HG02571 (cell line): ENCODE measurements around the gene ARHGEF17.

ENCODE experiments used
- ATAC-seq: cut with Tn5 transposase; IDR thresholded peaks from one replicate; pipeline ENCODE4 v1.9.1; 2021; ENCODE audit warnings: mild to moderate bottlenecking, moderate library complexity; ENCODE audit not compliant: unreplicated experiment

ARHGEF17 gene

DNA sequence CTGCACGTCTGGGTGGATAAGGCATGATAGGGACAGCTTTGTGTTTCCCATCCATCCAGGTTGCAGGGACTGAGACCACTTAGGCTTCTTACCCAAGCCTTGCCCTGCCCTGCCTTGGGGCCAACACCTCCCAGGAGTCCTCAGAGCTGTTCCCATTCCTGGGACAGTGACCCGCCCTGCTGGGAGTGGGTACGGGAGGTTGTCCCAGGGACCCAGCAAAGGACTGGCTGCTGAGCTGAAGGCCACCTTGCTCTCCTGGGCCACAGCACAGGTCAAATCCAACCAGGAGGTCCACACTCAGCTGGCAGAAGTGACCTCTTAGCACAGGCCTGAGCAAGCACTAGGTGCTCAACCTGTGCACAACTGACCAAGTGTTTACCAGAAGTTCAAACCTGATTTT, 16.9 kb upstream of the ARHGEF17 start:
- no peak for ATAC-seq

DNA sequence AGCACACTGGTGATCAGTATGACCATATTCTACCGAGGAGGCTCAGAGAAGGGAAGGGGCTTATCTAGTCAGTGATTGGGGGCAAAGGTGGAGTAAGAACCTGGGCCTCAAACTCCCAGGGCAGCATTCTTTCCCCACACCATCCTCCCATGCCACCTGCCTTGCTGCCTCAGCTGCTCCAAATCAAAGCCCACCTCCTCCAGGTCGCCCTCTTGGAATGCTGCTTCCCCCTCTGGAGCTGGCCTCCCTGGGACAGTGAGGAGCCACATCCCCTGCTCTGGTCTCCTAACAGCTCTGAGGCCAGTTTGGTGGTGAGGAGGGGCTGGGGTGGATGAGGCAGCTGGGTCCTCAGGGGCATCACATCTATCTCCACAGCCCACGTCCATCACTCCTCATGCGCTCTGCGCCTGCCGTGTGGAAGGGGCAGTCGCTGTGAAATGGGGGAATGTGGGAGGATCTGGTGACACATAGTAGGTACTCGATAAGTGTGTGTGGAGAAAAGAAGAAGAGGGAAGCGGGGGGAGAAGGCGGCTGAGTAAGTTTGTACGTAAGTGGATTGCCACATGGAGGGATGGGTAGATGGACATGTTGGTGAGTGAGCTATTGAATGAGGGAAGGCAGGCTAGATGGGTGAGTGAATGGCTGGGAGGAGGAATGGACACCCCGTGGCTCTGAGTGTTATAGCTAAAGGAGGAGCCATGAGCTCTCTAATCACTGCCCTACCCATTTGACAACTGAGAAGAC, 16.1 kb upstream of the ARHGEF17 start:
- ATAC-seq: no peak

DNA sequence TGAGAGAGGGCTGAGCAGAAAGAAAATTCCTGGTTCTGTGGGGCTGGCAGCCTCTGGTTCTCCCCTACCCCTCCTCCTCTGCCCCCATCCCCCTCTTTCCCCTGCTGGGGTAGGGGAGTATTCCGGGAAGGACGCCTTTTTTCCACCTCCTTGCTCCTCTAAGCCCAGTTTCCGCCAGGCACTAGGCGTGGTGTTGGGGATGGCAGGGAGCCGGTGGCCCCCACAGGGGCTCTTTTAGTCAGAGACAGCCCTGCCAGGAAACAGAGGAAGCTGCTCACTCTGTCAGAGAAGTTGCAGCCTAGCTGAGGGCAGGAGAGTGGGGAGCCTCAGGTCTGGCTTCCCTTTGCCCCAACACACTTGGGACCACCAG, 15.6 kb upstream of the ARHGEF17 start:
- ATAC-seq: no peak

DNA sequence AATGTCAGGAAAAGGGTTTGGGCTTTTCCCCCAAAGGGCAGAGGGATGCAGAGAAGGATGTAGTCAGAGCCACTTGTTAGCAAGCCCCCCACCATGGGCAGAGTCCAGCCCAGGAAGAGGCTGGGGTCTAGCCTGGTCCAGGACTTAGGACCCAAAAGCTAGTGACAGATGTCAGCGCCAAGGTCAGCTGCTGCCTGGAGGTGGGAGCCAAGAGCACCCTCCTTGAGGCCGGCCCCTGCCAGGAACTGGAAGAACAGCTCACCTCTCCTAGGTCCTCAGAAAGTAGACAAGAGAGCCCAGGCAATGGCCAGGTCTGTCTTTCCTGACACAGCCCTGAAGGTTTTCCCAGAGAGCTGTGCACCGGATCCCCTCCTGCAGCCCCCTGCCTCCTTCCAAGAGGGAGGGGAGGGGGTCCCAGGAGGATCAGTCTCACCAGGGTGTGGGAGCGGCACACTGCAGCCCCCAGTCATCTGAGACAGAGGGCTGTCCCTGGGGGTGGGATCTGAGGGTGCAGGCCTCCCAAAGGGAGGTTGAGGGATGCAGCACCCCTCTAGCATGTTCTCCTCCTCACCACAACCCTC, 14.6 kb upstream of the ARHGEF17 start:
- ATAC-seq: no peak

DNA sequence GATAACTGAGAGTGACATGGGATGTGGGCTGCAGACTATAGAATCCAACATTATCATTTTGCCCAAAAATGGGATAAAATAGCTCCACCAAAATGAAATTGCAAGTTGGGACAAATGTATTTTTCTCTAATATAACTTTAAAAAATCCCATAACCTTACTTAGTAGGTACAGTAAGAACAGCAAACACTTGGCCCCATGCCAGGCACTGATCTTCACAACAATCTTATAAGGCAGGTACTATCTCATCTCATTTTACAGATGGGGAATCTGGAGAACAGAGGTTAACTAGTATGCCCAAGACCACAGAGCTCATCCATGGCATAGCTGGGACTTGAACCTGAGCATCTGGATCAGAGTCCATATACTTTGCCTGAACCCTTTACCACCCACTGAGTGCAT, 13.5 kb upstream of the ARHGEF17 start:
- ATAC-seq: no peak

DNA sequence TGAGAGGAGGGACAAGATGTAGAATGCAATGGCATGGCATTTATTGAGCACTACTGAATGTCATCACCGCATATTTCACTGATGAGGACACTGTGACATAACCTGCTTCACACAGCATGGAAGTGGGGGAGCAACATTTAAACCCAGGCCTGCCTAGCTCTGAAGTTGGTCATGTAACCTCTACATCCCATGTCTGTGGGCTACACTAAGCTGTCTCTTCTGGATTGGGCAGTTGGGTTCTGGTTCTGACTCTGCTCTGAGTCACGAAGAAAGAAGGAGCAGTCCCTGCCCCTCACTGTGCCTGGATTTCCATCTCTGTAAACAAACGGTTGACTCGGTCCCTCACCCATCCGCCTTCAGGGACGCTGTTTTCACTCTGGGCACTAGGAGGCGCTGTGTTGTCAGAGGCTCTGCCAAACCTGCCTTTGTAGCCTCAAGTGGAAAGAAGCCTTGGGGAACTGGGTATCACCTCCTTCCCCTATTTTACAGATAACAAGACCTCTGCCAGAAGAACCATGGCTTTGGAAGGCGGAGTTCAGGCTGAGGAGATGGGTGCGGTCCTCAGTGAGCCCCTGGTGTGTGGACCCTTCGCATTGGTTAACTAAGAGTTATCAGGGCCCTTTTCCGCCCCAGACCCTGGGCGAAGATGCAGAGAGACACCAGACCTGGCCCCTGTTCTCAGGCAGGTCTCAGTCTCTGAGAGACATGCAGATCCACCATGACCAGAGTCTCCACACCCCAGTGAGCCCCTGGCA, 12.7 kb upstream of the ARHGEF17 start:
- no peak for ATAC-seq

DNA sequence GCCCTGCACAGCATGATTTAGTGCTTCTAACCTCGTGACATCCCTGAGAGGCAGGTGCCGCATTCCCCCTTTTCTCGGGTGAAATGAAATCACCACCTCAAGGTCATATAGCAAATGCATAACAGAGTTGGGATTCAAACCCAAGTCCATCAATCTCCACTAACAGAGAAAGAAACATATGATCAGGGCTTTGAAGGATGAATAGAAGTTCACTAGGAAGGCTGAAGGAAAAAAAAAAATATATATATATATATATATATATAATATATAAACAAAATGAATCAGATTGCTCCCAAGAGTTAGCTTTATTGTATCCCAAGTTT, 12.1 kb upstream of the ARHGEF17 start:
- no peak for ATAC-seq

DNA sequence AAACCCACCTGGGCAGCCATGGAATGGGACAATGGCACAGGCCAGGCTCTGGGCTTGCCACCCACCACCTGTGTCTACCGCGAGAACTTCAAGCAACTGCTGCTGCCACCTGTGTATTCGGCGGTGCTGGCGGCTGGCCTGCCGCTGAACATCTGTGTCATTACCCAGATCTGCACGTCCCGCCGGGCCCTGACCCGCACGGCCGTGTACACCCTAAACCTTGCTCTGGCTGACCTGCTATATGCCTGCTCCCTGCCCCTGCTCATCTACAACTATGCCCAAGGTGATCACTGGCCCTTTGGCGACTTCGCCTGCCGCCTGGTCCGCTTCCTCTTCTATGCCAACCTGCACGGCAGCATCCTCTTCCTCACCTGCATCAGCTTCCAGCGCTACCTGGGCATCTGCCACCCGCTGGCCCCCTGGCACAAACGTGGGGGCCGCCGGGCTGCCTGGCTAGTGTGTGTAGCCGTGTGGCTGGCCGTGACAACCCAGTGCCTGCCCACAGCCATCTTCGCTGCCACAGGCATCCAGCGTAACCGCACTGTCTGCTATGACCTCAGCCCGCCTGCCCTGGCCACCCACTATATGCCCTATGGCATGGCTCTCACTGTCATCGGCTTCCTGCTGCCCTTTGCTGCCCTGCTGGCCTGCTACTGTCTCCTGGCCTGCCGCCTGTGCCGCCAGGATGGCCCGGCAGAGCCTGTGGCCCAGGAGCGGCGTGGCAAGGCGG, 11.4 kb upstream of the ARHGEF17 start:
- no peak for ATAC-seq

DNA sequence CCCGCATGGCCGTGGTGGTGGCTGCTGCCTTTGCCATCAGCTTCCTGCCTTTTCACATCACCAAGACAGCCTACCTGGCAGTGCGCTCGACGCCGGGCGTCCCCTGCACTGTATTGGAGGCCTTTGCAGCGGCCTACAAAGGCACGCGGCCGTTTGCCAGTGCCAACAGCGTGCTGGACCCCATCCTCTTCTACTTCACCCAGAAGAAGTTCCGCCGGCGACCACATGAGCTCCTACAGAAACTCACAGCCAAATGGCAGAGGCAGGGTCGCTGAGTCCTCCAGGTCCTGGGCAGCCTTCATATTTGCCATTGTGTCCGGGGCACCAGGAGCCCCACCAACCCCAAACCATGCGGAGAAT, 10.9 kb upstream of the ARHGEF17 start:
- ATAC-seq: no peak

DNA sequence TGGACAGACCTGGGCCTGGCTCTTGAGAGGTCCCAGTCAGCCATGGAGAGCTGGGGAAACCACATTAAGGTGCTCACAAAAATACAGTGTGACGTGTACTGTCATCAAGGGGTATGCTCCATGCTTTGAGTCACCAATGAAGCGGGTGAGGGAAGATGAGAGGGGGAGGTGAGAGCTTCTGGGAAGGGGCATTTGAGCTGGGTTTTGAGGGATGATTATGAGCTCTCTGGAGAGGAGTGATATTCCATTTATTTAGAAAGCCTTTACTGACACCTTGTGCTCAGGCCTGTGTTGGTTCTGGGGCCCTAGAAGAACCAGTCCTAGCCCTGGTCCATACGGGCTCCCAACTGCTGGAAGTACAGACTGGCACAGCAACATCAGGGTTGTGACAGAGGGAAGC, 10.4 kb upstream of the ARHGEF17 start:
- ATAC-seq: no peak

DNA sequence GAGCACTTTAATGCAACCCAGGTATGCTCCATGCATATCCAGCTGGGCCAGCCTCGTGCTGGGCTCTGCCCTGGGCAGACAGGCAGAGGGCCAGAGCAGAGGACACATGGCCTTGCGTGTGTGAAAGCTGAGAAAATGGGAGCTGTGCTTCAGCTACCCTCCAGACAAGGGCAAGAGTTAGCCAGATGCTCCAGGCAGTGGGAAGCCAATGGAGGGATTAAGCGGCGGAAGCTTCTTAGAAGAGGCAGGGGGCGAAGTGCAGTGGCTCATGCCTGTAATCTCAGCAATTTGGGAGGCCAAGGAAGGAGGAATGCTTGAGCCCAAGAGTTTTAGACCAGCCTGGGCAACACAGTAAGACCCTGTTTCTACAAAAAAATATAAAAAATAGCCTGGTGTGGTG, 9.8 kb upstream of the ARHGEF17 start:
- no peak for ATAC-seq

DNA sequence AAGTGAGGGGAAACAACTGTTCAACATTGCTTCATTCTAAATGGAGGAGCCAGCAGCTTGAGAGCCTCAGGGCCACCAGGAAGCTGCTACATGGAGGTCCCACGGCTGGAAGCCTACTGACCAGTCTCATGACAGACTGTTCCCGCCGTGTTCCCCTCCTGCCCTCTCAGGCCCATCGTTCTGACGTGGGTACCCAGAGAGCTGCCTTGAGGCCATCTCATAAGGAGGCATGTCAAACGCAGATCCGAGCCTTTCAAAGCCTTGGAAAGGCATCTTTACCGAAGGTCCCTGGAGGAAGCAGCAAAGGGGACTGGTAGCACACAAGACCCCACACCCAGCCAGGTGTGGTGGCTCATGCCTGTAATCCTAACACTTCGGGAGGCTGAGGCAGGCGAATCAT, 8.3 kb upstream of the ARHGEF17 start:
- ATAC-seq: no peak

DNA sequence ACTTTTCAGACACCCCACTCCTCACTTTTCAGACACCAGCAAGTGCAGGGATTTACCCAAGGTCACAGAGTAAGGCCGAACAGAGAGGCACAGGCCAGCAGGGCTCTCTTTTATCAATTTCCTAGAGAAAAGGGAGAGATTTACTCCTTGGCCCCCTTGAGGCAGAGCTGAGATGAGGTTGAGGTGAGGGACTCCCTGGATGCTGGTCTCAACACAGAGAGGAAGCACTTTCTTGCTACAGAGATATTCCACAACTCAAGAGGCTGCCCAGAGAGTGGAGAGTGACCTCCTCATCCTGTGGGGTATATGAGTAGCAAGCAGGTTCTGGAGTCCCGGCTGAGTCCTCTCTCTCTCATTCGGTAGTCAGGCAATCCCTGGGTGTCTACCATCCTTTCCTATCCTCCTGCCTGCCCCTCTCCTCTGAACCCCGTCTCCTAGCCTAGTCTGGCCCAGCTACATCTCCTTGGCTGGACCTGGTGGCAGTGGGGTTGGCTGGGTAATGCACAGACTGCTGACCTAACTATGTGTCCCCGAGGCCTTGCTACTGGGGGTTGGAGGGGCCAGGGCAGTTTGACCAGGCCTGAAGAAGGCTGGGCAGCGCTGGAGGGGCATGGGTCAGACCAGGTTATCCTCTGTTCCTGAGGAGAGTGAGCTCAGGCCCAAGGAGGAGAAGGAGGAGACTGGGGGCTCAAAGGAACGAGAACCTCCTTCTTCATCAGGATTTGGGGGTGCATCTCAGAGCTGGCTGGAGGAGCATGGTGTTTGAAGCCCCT, 1.8 kb upstream of the ARHGEF17 start:
- ATAC-seq: no peak

DNA sequence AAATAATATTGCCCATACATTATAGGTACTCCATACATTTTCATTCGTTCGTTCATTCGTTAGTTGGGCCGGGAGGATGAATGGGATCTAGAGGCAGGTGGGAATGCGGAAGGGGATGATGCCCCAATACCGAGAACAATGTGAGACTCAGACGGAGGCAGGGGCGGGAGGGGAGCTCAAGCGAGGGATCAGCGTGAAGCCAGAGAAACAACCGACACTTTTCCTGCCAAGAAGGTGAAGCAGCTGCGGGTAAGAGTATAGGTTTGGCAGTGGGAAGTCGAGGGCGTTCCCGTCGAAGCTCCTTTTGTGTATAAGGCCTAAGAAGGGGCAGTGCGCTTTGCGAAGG, 1.1 kb upstream of the ARHGEF17 start:
- ATAC-seq: no peak

DNA sequence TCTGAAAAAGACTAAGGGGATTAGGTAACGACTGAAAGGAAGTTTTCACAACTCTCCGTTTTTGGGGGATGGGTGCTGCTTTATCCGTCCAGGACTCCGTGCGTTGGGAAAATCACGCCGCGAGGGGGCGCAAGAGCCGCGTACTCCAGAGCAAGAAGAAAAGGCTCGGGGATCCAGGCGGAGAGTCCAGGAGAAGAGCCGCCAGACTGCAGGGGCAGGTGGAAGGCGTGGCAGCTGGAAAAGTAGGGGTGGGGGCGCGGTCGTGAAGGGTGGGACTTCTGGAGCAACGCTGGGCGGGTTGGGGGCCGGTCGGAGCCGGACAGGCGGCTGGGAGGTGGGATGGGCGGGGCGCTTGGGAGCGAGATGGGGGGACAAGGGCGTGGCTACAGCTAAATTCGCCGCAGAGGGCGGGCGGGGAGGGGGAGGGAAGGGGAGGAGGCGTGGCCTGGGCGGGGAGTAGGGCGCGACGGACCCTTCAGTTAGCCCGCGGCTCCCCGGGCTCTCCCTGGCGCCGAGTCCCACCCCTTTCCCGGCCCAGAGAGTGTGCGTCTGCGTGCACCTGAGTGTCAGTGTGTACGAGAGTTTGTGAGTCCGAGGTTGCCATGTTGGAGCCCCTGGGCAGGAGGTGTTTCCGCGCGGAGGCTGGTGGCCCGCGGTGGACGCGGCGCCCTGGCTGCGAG, 613 bp upstream of the ARHGEF17 start:
- ATAC-seq: no peak

DNA sequence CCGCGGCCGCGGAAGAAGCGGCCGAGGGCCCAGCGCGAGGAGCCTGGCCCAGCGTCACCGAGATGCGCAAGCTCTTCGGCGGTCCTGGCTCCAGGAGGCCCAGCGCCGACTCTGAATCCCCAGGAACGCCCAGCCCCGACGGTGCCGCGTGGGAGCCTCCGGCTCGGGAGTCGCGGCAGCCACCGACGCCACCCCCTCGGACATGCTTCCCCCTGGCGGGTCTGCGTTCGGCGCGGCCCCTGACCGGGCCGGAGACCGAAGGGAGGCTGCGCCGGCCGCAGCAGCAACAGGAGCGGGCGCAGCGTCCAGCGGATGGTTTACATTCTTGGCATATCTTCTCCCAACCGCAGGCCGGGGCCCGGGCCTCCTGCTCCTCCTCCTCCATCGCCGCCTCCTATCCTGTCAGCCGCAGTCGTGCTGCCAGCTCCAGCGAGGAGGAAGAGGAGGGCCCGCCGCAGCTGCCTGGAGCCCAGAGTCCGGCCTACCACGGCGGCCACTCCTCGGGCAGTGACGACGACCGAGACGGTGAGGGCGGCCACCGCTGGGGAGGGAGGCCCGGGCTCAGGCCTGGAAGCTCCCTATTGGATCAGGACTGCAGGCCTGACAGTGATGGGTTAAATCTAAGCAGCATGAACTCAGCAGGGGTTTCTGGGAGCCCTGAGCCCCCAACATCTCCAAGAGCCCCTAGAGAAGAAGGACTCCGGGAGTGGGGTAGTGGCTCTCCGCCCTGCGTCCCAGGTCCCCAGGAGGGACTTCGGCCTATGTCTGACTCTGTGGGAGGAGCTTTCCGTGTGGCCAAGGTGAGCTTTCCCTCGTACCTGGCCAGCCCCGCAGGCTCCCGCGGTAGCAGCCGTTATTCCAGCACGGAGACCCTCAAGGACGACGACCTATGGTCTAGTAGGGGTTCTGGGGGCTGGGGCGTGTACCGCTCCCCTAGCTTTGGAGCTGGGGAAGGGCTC, 1.2 kb downstream of the ARHGEF17 start:
- ATAC-seq: no peak

DNA sequence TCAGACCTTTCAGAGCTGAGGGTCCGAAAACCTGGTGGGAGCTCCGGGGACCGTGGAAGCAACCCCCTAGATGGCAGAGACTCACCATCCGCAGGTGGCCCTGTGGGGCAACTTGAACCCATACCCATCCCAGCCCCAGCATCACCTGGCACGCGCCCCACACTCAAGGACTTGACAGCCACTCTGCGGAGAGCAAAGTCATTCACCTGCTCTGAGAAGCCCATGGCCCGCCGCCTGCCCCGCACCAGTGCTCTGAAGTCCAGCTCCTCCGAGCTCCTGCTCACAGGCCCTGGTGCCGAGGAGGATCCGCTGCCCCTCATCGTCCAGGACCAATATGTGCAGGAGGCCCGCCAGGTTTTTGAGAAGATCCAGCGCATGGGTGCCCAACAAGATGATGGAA, 2.0 kb downstream of the ARHGEF17 start:
- no peak for ATAC-seq

DNA sequence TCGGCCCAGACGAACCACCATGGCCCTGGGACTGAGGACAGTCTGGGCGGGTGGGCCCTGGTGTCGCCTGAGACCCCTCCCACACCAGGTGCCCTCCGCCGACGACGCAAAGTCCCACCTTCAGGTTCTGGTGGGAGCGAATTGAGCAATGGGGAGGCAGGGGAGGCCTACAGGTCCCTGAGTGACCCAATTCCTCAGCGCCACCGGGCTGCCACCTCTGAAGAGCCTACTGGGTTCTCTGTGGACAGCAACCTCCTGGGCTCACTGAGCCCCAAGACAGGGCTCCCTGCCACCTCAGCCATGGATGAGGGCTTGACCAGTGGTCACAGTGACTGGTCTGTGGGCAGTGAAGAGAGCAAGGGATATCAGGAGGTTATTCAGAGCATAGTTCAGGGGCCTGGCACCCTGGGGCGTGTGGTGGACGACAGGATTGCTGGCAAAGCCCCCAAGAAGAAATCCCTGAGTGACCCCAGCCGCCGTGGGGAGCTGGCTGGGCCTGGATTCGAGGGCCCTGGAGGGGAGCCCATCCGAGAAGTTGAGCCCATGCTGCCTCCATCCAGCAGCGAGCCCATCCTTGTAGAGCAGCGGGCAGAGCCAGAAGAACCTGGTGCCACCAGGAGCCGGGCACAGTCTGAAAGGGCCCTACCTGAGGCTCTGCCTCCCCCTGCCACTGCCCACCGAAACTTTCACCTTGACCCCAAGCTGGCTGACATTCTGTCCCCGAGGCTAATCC, 2.8 kb downstream of the ARHGEF17 start:
- ATAC-seq: no peak

DNA sequence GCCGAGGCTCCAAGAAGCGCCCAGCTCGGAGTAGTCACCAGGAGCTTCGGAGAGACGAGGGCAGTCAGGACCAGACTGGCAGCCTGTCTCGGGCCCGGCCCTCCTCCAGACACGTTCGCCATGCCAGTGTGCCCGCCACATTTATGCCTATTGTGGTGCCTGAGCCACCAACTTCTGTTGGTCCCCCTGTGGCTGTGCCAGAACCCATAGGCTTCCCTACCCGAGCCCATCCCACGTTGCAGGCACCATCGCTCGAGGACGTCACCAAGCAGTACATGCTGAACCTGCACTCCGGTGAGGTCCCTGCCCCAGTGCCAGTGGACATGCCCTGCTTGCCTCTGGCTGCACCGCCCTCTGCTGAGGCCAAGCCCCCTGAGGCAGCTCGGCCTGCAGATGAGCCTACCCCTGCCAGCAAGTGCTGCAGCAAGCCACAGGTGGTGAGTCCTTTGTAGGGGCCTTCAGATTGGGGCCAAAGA, 3.4 kb downstream of the ARHGEF17 start:
- no peak for ATAC-seq
